Smooth muscle cell (in vitro differentiated cells): ENCODE measurements around the gene SLC51A. TPM values are rescaled to one million over a fixed set of nuclear protein-coding genes. Genes with fewer than 3 reads are reported as not detected.

ENCODE experiments used
- DNase-seq: peaks from one replicate; lab custom pipeline; 2025; ENCODE audit not compliant: unreplicated experiment; lab: John Stamatoyannopoulos, UW
- H2AFZ ChIP-seq: fragments of 200-600 bp; sonication (generic); 2 replicates; pipeline ENCODE4 v1.6.0; 2016; ENCODE audit warnings: antibody characterized with exemption, low read depth, mild to moderate bottlenecking
- H3F3A ChIP-seq: fragments of 200-600 bp; sonication (generic); 2 replicates; pipeline ENCODE4 v1.6.0; 2017; ENCODE audit warnings: antibody characterized with exemption, low read depth
- H3K27ac ChIP-seq: fragments of 200-600 bp; sonication (generic); 2 replicates; pipeline ENCODE4 v1.5.1; 2016; ENCODE audit warnings: low read depth, mild to moderate bottlenecking
- H3K27me3 ChIP-seq: fragments of 200-600 bp; sonication (generic); 2 replicates; pipeline ENCODE4 v1.6.1; 2016; ENCODE audit warnings: low read depth, mild to moderate bottlenecking
- H3K36me3 ChIP-seq: fragments of 200-600 bp; sonication (generic); 2 replicates; pipeline ENCODE4 v1.5.1; 2016; ENCODE audit warnings: low read depth
- H3K4me1 ChIP-seq: fragments of 200-600 bp; sonication (generic); 2 replicates; pipeline ENCODE4 v1.5.1; 2016; ENCODE audit warnings: low read depth
- H3K4me2 ChIP-seq: fragments of 200-600 bp; sonication (generic); 2 replicates; pipeline ENCODE4 v1.6.0; 2016; ENCODE audit warnings: mild to moderate bottlenecking
- H3K4me3 ChIP-seq: fragments of 200-600 bp; sonication (generic); 2 replicates; pipeline ENCODE4 v1.5.1; 2016; ENCODE audit warnings: mild to moderate bottlenecking
- H3K79me2 ChIP-seq: fragments of 200-600 bp; sonication (generic); 2 replicates; pipeline ENCODE4 v1.6.0; 2016; ENCODE audit warnings: low read depth, mild to moderate bottlenecking
- H3K9ac ChIP-seq: fragments of 200-600 bp; sonication (generic); 2 replicates; pipeline ENCODE4 v1.6.0; 2016; ENCODE audit warnings: low read depth
- H3K9me3 ChIP-seq: fragments of 200-600 bp; sonication (generic); replicated peaks from 2 replicates; pipeline ENCODE4 v1.5.1; 2016; ENCODE audit warnings: low read depth
- H4K20me1 ChIP-seq: fragments of 200-600 bp; sonication (generic); 2 replicates; pipeline ENCODE4 v1.6.0; 2016; ENCODE audit warnings: low read depth
- whole genome bisulfite sequencing: methylation state at CpG from one replicate; pipeline ENCODE4 v1.1.7; 2016; ENCODE audit warnings: low lambda C conversion rate; 5-methylcytosine and 5-hydroxymethylcytosine counted together
- polyA plus RNA-seq: library from polyadenylated mRNA; unstranded; fragments of >200 nt; fragmentation: Nextera tagmentation; extraction: Ambion mirVana; gene quantifications from 2 replicates; pipeline ENCODE4 v1.2.1, GENCODE V29; 2016
- total RNA-seq: library from RNA; depleted of rRNA; stranded (reverse); fragments of >200 nt; gene quantifications from 2 replicates; pipeline ENCODE4 v1.2.3, GENCODE V29; 2014
- TF ChIP-seq, protein P1 (sequence below): fragments of 200-600 bp; sonication (generic); IDR thresholded peaks from 2 replicates; pipeline ENCODE4 v1.5.1; 2017; ENCODE audit warnings: borderline replicate concordance, mild to moderate bottlenecking, antibody characterized with exemption; ENCODE audit not compliant: insufficient read depth, poor library complexity, severe bottlenecking

Gene SLC51A
- total and polyA plus RNA-seq, 2 experiments from 2014 or later = 1.8 TPM; not detected in 1

DNA sequence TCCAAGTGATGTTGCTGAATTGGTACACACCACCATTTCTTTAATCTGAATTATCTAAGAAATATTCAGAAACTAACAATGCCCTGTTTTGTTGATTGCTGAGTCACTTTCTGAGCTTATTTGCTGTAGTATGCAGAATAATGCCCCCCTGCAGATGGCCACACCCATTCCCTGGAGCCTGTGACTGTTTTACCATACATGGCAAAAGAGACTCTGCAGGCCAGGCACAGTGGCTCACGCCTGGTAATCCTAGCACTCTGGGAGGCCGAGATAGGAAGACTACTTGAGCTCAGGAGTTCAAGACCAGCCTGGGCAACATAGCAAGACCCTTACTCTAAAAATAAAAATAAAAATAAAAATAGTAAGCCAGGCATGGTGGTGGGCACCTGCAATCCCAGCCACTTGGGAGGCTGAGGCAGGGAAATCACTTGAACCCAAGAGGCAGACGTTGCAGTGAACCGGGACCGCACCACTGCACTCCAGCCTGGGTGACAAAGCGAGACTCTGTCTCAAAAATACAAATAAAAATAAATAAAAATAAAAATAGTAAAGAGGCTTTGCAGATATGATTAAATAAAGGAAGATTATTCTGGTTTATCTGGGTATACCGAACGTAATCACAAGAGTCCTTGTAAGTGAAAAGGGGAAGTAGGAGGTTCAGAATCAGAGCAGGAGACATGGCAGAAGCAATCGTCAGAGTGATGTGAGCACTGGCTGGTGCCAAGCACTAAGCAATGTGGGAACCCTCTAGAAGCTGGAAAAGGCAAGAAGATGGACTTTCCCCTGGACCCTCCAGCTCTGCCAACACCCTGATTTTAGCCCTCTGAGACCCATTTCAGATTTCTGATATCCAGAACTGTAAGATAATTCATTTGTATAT lies 52.2 kb downstream of the SLC51A start:
- Histone ChIP-seq H3K27me3 (no peaks in the 10 kb centered on the region), H2AFZ (no peak overlapping the region), H3K27ac (peak overlapping the region; percentile 34), H3K9me3 (no peaks in the 10 kb centered on the region), H3K4me2 (no peak overlapping the region), H3K36me3 (no peaks in the 10 kb centered on the region), H3K79me2 (peaks cover 41% of the 10 kb centered on the region), H3F3A (no peaks in the 10 kb centered on the region), H3K4me3 (no peak overlapping the region), H3K9ac (no peak overlapping the region), H3K4me1 (no peaks in the 10 kb centered on the region), H4K20me1 (peaks cover 50% of the 10 kb centered on the region)
- 76% methylated on average over 9 of the region's 9 CpGs for WGBS
- TF ChIP-seq, protein P1, sequence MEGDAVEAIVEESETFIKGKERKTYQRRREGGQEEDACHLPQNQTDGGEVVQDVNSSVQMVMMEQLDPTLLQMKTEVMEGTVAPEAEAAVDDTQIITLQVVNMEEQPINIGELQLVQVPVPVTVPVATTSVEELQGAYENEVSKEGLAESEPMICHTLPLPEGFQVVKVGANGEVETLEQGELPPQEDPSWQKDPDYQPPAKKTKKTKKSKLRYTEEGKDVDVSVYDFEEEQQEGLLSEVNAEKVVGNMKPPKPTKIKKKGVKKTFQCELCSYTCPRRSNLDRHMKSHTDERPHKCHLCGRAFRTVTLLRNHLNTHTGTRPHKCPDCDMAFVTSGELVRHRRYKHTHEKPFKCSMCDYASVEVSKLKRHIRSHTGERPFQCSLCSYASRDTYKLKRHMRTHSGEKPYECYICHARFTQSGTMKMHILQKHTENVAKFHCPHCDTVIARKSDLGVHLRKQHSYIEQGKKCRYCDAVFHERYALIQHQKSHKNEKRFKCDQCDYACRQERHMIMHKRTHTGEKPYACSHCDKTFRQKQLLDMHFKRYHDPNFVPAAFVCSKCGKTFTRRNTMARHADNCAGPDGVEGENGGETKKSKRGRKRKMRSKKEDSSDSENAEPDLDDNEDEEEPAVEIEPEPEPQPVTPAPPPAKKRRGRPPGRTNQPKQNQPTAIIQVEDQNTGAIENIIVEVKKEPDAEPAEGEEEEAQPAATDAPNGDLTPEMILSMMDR = no peak
- no peak for DNase-seq

DNA sequence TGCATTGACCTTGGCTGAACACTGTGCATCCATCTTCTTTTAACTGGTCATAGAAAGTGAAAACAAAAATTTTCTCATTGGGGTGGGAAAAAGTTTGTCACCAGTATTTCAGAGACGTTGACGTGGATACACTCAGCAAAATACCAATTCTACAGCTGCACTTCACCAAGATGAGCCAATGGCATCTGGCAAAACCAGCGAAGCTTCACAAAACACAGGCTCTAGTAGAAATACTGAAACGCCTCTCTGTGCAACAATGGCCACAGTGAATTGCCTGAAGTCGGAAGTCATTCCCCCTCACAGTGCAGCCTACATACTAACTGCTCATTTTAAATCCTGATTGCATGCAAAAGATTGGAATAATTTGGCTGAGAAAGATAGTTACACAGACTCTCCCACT lies 54.2 kb downstream of the SLC51A start:
- Histone ChIP-seq H4K20me1 (peaks cover 64% of the 10 kb centered on the region), H3F3A (no peaks in the 10 kb centered on the region), H3K9ac (no peak overlapping the region), H3K36me3 (no peaks in the 10 kb centered on the region), H3K9me3 (no peaks in the 10 kb centered on the region), H3K79me2 (peaks cover 45% of the 10 kb centered on the region), H3K4me3 (no peak overlapping the region), H3K4me1 (no peaks in the 10 kb centered on the region), H2AFZ (no peak overlapping the region), H3K4me2 (no peak overlapping the region), H3K27me3 (no peaks in the 10 kb centered on the region), H3K27ac (no peak overlapping the region)
- no peak for DNase-seq
- TF ChIP-seq, protein P1 = no peak
- WGBS = 89% methylated on average over 5 of the region's 5 CpGs

DNA sequence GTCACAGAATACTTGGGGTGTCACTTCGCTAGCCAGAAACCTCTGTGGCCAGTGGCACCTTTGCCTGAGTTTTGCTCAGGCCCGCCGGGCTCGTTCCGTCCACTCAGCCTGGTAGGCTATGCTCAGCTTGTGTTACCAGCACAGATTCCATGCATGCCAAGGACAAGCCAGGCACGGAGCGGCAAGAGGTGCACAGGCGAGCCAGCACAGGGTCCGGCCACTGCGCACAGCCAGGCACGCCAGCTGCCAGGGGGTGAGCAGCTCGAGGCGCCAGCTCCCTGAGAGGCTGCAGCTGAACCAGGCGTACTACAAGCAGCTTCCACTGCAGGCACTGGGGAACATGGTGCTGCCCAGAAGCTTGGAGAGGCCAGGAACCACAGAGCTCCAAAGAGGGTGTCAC lies 56.5 kb downstream of the SLC51A start:
- Histone ChIP-seq H3K4me2 (no peak overlapping the region), H3F3A (no peaks in the 10 kb centered on the region), H3K27ac (no peak overlapping the region), H4K20me1 (peaks cover 75% of the 10 kb centered on the region), H3K79me2 (peaks cover 68% of the 10 kb centered on the region), H2AFZ (no peak overlapping the region), H3K9me3 (no peaks in the 10 kb centered on the region), H3K9ac (no peak overlapping the region), H3K4me1 (no peaks in the 10 kb centered on the region), H3K4me3 (no peak overlapping the region), H3K36me3 (no peaks in the 10 kb centered on the region), H3K27me3 (no peaks in the 10 kb centered on the region)
- WGBS = 93% methylated on average over 14 of the region's 14 CpGs
- TF ChIP-seq, protein P1 = no peak
- no peak for DNase-seq
